ENCODE data around the gene EDRF1. TPM values are rescaled to one million over a fixed set of nuclear protein-coding genes. Genes with fewer than 3 reads are reported as not detected.

EDRF1 gene
- total RNA-seq, 1 experiment from 2014 or later, result 49.2 TPM

DNA sequence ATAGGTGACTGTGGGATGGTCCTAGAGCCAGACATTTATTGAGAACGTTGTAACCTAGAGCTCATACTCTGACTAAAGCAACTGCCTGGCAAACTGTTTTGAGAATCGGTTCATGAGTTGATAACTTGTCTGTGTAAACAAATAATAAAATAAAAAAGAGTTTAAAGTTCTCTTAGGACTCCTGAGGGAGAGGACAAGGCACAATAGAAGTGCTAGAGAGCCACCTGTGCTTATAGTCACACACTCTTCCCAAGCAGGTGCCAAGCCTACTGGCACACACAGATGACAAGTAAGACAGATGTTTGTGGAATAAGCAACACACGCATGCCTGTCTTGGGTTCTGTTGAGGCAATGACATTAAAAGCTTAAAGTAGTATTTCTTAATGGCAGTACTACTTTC lies 7.9 kb downstream of the EDRF1 start:
- Histone ChIP-seq H3K9ac (ENCODE audit: low read length) (no peak overlapping the region), H3K27ac (ENCODE audit: low read depth, low read length) (no peak overlapping the region), H3K9me2 (ENCODE audit: insufficient read depth) (no peaks in the 10 kb centered on the region), H3K27me3 (ENCODE audit: insufficient read depth, low read length) (no peaks in the 10 kb centered on the region), H4K20me1 (ENCODE audit: insufficient read depth) (no peaks in the 10 kb centered on the region; the same call in 1 of the 2 replicates), H3K4me2 (ENCODE audit: low read length) (no peak overlapping the region), H3K79me2 (ENCODE audit: insufficient read depth, low read length) (peaks cover 19% of the 10 kb centered on the region), H3K9me3 (ENCODE audit: control insufficient read depth in 1 of 2, insufficient read depth in 1 of 2, low read depth in 1 of 2, low read length in 2 of 2) (no peaks in the 10 kb centered on the region), H3K4me3 (replicated peaks in 1 of 2; ENCODE audit: low read depth in 1 of 2, low read length in 2 of 2) (no peak overlapping the region), H3K4me1 (ENCODE audit: control insufficient read depth in 1 of 2, insufficient read depth in 2 of 2, low read length in 2 of 2) (no peaks in the 10 kb centered on the region), H2AFZ (ENCODE audit: low read depth, low read length, poor library complexity, severe bottlenecking) (no peak overlapping the region), H3K36me3 (ENCODE audit: control insufficient read depth in 1 of 2, insufficient read depth in 2 of 2, low read length in 2 of 2) (peaks cover 86 to 96% of the 10 kb centered on the region in 2 experiments)
- ATAC-seq, result no peak
- ChIA-PET CTCF (no interaction called here), RAD21 (ENCODE audit: low non-redundant PET in 1 of 2, low total read pairs in 2 of 2, uncharacterized antibody in 2 of 2, unreplicated experiment in 2 of 2) (no interaction called here), POLR2A (no interaction called here)
- TF ChIP-seq, protein P1, sequence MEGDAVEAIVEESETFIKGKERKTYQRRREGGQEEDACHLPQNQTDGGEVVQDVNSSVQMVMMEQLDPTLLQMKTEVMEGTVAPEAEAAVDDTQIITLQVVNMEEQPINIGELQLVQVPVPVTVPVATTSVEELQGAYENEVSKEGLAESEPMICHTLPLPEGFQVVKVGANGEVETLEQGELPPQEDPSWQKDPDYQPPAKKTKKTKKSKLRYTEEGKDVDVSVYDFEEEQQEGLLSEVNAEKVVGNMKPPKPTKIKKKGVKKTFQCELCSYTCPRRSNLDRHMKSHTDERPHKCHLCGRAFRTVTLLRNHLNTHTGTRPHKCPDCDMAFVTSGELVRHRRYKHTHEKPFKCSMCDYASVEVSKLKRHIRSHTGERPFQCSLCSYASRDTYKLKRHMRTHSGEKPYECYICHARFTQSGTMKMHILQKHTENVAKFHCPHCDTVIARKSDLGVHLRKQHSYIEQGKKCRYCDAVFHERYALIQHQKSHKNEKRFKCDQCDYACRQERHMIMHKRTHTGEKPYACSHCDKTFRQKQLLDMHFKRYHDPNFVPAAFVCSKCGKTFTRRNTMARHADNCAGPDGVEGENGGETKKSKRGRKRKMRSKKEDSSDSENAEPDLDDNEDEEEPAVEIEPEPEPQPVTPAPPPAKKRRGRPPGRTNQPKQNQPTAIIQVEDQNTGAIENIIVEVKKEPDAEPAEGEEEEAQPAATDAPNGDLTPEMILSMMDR (IDR thresholded peaks at IDR 0.05 in 2 of 3, conservative IDR thresholded peaks at IDR 0.05 in 1 of 3; ENCODE audit: borderline replicate concordance in 1 of 3, insufficient read depth in 1 of 3, low read depth in 2 of 3, low read length in 2 of 3), result no peak
- TF ChIP-seq POLR2AphosphoS5 (IDR thresholded peaks at IDR 0.05; ENCODE audit: low read depth, low read length) (no peak), EGR1 (IDR thresholded peaks at IDR 0.05; ENCODE audit: low read depth) (no peak), TCF7L2 (IDR thresholded peaks at IDR 0.05; ENCODE audit: borderline replicate concordance, extremely low read depth, insufficient read depth, insufficient read length) (no peak), POLR2A (IDR thresholded peaks at IDR 0.05; ENCODE audit: borderline replicate concordance, extremely low read depth, insufficient read depth, insufficient read length) (no peak), FOSL1 (IDR thresholded peaks at IDR 0.05; ENCODE audit: low read depth) (no peak), EZH2 (IDR thresholded peaks at IDR 0.05) (no peak), RAD21 (IDR thresholded peaks at IDR 0.05; ENCODE audit: low read depth) (no peak), SRF (IDR thresholded peaks at IDR 0.05; ENCODE audit: low read depth) (no peak), SIN3A (IDR thresholded peaks at IDR 0.05; ENCODE audit: low read depth) (no peak), ZFX (IDR thresholded peaks at IDR 0.05) (no peak)
- TF ChIP-seq, protein P2, sequence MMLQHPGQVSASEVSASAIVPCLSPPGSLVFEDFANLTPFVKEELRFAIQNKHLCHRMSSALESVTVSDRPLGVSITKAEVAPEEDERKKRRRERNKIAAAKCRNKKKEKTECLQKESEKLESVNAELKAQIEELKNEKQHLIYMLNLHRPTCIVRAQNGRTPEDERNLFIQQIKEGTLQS (IDR thresholded peaks at IDR 0.05), result no peak
- TF ChIP-seq, protein P3, sequence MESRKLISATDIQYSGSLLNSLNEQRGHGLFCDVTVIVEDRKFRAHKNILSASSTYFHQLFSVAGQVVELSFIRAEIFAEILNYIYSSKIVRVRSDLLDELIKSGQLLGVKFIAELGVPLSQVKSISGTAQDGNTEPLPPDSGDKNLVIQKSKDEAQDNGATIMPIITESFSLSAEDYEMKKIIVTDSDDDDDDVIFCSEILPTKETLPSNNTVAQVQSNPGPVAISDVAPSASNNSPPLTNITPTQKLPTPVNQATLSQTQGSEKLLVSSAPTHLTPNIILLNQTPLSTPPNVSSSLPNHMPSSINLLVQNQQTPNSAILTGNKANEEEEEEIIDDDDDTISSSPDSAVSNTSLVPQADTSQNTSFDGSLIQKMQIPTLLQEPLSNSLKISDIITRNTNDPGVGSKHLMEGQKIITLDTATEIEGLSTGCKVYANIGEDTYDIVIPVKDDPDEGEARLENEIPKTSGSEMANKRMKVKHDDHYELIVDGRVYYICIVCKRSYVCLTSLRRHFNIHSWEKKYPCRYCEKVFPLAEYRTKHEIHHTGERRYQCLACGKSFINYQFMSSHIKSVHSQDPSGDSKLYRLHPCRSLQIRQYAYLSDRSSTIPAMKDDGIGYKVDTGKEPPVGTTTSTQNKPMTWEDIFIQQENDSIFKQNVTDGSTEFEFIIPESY (IDR thresholded peaks at IDR 0.05; ENCODE audit: extremely low read depth, insufficient replicate concordance, low read length), result no peak
- DNase-seq (ENCODE audit: low read depth, low spot score), result no peak
- intact Hi-C loops (cut with micrococcal nuclease), result no loop called here
- BruUV-seq (replicated peaks), result no TSS peak
